Measurements from ENCODE around the gene HIVEP1. TPM values are rescaled to one million over a fixed set of nuclear protein-coding genes. Genes with fewer than 3 reads are reported as not detected.
A peak's percentile ranks its signal among the peaks of the same experiment; 100 is the strongest.

The HIVEP1 gene
- total RNA-seq (2014; rRNA removed; shearing (Covaris generic)), result 4.9 and 6.6 TPM in 2 replicates
- 9.6 and 15.1 TPM in 2 replicates for polyA plus RNA-seq (2015; cell fraction: cytosol; rRNA removed)
- 12.5 and 13.2 TPM in 2 replicates for polyA plus RNA-seq (2015; cell fraction: nucleus; rRNA removed)

DNA sequence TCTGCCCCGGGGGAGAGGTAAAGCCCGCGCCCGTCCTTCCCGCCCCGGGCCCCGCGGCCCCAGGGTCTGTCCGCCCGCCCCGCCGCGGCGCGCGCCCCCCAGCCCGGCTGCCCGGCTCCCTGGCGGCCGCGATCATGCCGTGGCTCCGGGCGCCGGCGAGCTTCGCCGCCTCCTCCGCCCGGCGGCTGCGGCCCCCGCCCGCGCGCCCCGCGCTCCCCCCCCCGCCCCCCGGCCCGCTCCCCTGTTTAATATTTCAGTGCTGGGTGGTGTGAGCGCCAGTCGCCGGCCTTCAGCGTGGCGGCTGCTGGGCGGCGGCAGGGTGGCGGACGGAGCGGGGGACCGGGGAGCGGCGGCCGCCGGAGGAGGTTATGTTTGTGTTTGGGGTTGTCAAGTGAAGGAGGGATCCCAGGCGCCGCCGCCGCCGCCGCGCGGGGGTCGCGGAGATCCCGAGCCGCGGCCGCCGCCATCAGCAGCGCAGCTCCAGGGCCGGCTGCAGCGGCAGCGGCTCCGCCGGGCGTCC lies at the start of gene HIVEP1:
Gene HIVEP1 (plus strand): TSS at position 275 of the 520 bp plus-strand sequence. CDS start 3,317 bp downstream, outside the sequence.
- in situ Hi-C loops (cut with HindIII; ENCODE audit: low pct_unique_long_range_greater_than_20kb, low sequenced_read_pairs), result no loop called here
- DNase-seq (ENCODE audit: low read depth, low spot score), result no peak

DNA sequence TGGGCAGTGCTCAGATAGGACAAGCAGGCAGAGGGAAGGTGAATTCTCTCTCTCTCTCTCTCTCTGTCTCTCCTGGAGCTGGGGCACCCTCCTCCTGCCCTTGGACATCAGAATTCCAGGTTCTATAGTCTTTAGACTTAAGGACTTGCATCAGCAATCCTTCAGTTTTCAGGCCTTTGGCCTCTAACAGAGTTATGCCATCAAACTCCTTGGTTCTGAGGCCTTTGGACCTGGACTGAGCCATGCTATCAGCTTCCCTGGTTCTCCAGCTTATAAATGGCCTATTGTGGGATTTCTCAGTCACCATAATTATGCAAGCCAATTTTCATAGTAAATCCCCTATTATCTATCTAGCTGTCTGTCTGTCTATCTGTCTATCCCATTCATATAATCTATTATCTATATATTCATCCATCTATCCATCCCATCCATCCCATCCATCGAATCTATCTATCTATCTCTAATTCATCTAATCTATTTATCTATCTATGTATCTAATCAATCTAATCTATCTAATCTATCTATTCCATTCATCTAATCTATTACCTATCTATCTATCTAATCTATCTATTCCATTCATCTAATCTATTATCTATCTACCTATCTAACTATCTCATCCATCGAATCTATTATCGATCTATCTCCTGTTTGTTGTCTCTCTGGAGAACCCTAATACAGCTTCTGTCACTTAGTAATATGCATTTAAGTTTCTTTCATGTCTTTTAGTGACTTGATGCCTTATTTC lies 48.2 kb upstream of the HIVEP1 start:
- in situ Hi-C loops (cut with HindIII; ENCODE audit: low pct_unique_long_range_greater_than_20kb, low sequenced_read_pairs), result no loop called here
- no peak for DNase-seq (ENCODE audit: low read depth, low spot score)

DNA sequence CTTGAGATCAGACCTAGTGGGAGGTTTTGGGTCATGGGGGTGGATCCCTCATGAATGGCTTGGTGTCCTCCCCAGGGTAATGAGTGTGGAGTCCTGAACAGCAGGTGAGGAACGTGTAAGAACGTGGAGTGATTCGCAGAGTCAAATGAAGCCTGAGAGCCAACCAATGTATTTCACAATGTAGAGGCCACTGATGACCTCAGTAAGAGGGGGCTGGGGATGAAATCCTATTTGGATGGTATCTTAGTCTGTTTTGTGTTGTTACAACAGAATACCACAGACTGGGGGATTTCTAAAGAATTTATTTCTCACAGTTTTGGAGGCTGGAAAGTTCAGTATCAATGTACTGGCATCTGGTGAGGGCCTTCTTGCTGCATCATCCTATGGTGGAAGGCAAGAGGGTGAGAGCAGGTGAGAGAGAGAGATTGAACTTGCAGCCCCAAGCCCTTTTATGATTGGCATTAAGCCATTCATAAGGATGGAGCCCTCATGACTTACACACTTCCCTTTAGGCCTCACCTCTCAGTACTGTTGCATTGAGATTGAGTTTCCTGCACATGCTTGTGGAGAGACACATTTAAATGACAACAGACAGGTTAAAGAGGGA lies 47.3 kb upstream of the HIVEP1 start:
- DNase-seq (ENCODE audit: low read depth, low spot score), result no peak

GRCh38 chr6:11965499-11965898 lies 46.6 kb upstream of the HIVEP1 start:
- in situ Hi-C loops (cut with HindIII; ENCODE audit: low pct_unique_long_range_greater_than_20kb, low sequenced_read_pairs), result no loop called here
- DNase-seq (ENCODE audit: low read depth, low spot score), result no peak

More for the DNA sequence above, 47.3 kb upstream of the HIVEP1 start:
- in situ Hi-C loops (cut with HindIII; ENCODE audit: low pct_unique_long_range_greater_than_20kb, low sequenced_read_pairs), result no loop called here

DNA sequence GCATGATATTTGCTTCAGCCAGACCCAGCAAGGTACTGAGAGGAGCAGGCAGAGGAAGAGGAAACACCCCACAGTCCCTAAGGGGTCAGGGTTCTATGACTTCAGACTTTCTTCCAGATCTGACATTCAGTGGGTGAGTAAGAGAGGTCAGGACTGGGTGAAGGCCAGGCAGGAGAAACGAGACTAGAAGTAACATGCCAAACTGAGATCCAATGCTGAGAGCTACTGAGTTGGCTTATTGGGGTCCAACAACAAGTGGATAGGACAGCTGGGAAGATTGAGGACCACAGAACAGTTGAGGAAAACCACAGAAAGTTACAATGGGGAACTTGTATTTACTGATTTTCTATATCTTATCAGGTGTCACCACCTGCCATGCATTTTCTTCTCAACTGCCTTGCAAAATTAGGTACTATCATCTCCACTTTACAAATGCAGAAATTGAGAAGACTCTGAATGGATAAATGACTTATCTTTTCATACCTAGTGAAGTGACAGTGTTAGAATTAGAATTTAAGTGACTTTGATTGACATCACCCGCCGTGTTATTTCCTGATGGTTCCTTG lies 43.8 kb upstream of the HIVEP1 start:
- in situ Hi-C loops (cut with HindIII; ENCODE audit: low pct_unique_long_range_greater_than_20kb, low sequenced_read_pairs), result no loop called here
- no peak for DNase-seq (ENCODE audit: low read depth, low spot score)

DNA sequence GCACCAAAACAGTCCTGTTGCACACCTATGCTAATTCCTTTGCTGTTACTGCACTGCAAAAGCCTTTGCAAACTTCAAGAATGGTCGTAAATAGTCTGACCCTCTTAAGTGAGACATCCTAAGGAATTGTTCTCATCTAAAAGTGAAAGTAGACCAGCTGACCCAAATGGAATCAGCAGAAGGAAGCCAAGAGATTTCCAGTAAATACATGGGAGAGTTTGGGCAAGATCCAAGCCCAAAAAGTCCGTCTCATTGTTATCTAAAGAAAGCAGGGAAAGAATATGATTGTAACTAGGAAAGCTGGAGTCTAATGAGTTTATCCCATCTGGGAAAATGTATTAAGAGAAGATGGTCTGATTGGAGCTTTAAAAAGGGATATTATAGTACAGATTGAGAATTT lies 43.0 kb upstream of the HIVEP1 start:
- in situ Hi-C loops (cut with HindIII; ENCODE audit: low pct_unique_long_range_greater_than_20kb, low sequenced_read_pairs), result no loop called here
- no peak for DNase-seq (ENCODE audit: low read depth, low spot score)

DNA sequence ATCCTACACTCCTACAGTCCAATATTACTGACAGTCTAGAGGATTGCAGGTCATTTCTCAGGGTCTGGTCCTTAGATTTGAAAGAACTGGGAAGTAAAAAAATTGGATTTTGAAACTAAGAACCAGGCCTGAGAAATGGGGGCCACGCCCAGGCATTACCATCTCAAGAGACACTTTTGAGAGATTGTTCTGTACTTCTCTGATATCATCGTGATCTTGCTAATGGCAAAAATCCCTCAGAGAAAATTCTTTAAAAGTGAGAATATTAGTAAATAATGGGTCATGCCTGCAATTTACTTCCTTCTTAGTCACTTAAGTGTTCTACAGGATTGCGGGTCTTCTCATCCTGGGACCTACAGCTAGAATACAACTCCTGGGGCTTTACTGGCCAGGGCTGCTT lies 42.0 kb upstream of the HIVEP1 start:
- DNase-seq (ENCODE audit: low read depth, low spot score), result no peak
- in situ Hi-C loops (cut with HindIII; ENCODE audit: low pct_unique_long_range_greater_than_20kb, low sequenced_read_pairs), result no loop called here

DNA sequence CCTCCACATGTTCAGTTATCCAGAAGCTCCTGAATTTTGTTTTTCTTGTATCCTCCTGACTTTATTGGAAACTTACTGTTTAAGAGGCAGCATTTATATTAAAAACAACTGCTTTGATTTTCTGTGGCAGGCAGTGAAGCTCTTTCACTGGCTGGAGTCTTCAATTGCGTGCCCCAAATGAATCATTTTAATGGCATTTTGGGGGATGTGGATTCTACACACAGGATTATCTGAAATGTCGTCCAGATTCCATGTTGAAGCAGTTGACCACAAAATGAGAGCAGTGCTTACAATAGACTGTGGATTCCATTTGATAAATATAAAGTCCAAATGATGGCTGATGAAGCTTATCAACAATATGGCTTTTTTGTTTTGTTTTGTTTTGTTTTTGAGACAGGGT lies 41.0 kb upstream of the HIVEP1 start:
- peak; percentile 13 for DNase-seq (ENCODE audit: low read depth, low spot score)
- in situ Hi-C loops (cut with HindIII; ENCODE audit: low pct_unique_long_range_greater_than_20kb, low sequenced_read_pairs), result no loop called here

- in situ Hi-C loops (cut with HindIII; ENCODE audit: low pct_unique_long_range_greater_than_20kb, low sequenced_read_pairs), result no loop called here
- DNase-seq (ENCODE audit: low read depth, low spot score), result no peak
Measured at GRCh38 chr6:11972270-11972669, 39.8 kb upstream of the HIVEP1 start.

DNA sequence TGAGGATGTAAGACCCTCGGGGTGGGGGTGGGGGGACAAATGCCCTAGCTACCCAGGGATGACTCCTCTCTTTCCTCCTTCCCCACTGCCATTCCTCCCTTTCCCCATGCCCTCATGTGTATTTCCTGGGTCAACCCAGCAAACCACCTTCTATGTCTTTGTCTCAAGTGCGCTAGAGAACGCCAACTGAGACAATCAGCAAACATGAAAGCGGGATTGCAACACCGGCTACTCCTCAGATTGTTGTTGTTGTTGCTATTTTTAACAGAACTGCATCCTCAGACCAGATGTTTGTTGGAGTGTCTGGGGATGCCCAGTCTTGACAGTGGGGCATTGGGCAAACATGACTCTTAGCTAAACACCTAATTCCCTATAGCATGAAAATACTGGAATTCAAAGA lies 39.3 kb upstream of the HIVEP1 start:
- no peak for DNase-seq (ENCODE audit: low read depth, low spot score)
- in situ Hi-C loops (cut with HindIII; ENCODE audit: low pct_unique_long_range_greater_than_20kb, low sequenced_read_pairs), result no loop called here

GRCh38 chr6:11973238-11973637 lies 38.9 kb upstream of the HIVEP1 start:
- in situ Hi-C loops (cut with HindIII; ENCODE audit: low pct_unique_long_range_greater_than_20kb, low sequenced_read_pairs), result no loop called here
- no peak for DNase-seq (ENCODE audit: low read depth, low spot score)

DNA sequence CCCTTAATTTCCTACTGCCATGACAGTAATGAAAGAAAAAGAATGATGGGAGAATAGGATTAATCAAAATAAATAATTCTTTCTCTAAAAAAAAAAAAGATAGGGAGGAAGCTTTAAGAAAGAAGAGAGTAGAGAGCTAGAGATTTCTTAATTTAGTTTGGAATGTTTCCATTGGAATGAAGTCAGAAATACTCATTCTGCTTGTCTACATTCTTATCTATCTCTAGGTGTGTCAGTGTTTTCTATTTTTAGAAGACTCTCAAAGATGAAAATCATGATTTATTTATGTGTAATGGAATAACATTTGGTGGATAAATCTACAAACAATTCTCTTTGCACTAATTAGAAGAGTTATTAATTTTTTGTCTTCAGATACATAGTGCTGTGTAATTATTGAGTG lies 38.0 kb upstream of the HIVEP1 start:
- DNase-seq (ENCODE audit: low read depth, low spot score), result no peak
- in situ Hi-C loops (cut with HindIII; ENCODE audit: low pct_unique_long_range_greater_than_20kb, low sequenced_read_pairs), result no loop called here

DNA sequence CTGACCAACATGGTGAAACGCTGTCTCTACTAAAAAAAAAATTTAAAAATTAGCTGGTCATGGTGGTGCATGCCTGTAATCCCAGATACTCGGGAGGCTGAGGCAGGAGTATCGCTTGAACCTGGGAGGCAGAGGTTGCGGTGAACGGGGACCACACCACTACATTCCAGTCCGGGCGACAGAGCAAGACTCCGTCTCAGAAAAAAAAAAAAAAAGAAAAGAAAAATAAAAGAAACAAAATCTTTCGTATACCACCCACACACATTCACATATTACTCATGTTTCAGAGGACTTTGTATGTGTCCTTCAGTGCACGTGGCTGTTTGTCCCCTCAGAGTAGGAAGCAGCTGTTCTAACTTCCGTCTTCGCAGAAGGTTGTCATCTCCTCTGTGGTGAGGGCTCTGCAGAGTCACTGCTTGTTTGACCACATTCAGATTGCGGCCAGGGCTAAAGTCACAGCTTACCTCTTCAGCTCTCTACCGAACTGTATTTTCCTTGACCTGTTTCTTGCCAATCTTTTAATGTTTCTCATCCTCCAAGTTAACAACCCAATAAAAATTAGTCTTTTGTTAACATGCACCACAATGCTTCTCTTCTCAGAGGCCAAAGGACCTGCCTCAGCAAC lies 36.6 kb upstream of the HIVEP1 start:
- DNase-seq (ENCODE audit: low read depth, low spot score), result no peak
- in situ Hi-C loops (cut with HindIII; ENCODE audit: low pct_unique_long_range_greater_than_20kb, low sequenced_read_pairs), result no loop called here

DNA sequence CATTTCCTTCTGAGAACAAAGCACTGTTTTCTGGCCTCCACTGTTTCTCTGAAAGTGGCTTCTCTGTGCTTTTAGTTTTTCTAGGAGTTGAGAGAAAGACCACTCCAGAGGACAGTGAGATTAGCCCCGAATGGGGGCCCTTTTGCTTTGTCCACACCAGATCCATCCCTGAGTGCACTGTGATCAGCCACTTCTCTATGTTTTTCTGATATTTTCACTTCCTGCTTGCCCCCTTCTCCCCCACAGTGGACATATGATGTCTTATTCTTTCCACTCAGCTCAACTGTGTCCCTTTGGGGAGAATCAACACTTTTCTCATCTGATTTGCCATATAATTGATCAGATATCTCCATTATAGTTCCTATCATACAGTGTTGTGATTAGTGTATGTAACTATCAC lies 35.6 kb upstream of the HIVEP1 start:
- in situ Hi-C loops (cut with HindIII; ENCODE audit: low pct_unique_long_range_greater_than_20kb, low sequenced_read_pairs), result no loop called here
- no peak for DNase-seq (ENCODE audit: low read depth, low spot score)

- no peak for DNase-seq (ENCODE audit: low read depth, low spot score)
- in situ Hi-C loops (cut with HindIII; ENCODE audit: low pct_unique_long_range_greater_than_20kb, low sequenced_read_pairs), result no loop called here
Measured at GRCh38 chr6:11977193-11977592, 34.9 kb upstream of the HIVEP1 start.

DNA sequence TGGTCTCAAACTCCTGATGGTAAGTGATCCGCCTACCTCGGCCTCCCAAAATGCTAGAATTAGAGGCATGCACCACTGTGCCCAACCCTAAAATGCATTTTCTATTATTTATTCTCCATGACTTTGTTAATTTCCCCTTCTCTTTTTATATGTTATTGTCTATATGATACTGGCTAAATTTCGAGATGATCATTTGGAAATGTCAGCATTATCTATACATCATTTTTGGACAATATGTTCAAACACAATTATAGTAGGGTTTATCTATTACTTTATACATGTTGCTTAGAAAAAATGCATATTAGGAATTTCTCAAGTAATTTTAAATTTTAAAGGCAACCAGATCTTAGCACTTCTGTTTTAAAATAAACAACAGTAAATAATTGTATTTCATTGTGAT lies 34.4 kb upstream of the HIVEP1 start:
- in situ Hi-C loops (cut with HindIII; ENCODE audit: low pct_unique_long_range_greater_than_20kb, low sequenced_read_pairs), result no loop called here
- DNase-seq (ENCODE audit: low read depth, low spot score), result no peak

- in situ Hi-C loops (cut with HindIII; ENCODE audit: low pct_unique_long_range_greater_than_20kb, low sequenced_read_pairs), result no loop called here
- DNase-seq (ENCODE audit: low read depth, low spot score), result no peak
Measured at GRCh38 chr6:11978169-11978987, 33.7 kb upstream of the HIVEP1 start.
